Measurements from ENCODE around the gene POTEC.
"Not testable (repeated sequence)": the region's sequence is repeated elsewhere in the genome, so short reads cannot be mapped to it uniquely, and the experiment has no call there.

DNA sequence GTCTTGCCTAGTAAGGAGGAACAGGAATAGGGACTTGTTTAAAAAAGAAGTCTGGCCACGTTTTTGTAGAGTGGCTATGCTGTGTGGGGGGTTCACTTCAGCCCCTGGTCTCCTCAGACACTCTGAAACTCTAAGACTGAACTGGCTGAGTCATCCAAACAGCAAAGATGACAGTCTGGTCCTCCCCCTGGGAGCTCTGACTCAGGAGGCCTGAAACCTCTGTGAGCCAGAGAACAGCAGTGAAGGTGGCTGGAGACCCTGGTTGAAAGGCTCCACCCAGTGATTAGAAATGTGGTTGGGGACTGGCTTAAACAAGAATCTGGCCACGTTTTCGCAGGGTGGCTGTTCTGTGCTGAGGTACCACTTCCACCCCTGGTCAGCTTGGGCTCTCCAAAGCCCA is 32.7 kb downstream of the POTEC start:
- not testable (repeated sequence) for TF ChIP-seq EZH2 (IDR thresholded peaks at IDR 0.05; ENCODE audit: insufficient read depth, poor library complexity, severe bottlenecking); EZH2phosphoT487 (IDR thresholded peaks at IDR 0.05; ENCODE audit: insufficient read depth, low read depth)

Measured in GM23248 (cell line).